GM21786 (cell line): ENCODE data around the gene RCAN3.
"Not testable (repeated sequence)": the region's sequence is repeated elsewhere in the genome, so short reads cannot be mapped to it uniquely, and the experiment has no call there.

Experiments
- ATAC-seq: cut with Tn5 transposase; IDR thresholded peaks from one replicate; pipeline ENCODE4 v1.9.1; 2021; ENCODE audit not compliant: unreplicated experiment

RCAN3 gene

GRCh38 chr1:24502709-24503058 is at the start of gene RCAN3:
RCAN3 (plus strand) TSS chr1:24502836; CDS start chr1:24514373, 11,537 bp downstream.
- no peak for ATAC-seq

- no peak for ATAC-seq
Measured at GRCh38 chr1:24452922-24453485, 49.6 kb upstream of the RCAN3 start.

GRCh38 chr1:24454673-24455072 is 48.0 kb upstream of the RCAN3 start:
- no peak for ATAC-seq

- no peak for ATAC-seq
Measured at GRCh38 chr1:24455272-24455671, 47.4 kb upstream of the RCAN3 start.

- ATAC-seq: no peak
Measured at GRCh38 chr1:24457866-24458265, 44.8 kb upstream of the RCAN3 start.

GRCh38 chr1:24459551-24460266 is 42.9 kb upstream of the RCAN3 start:
- no peak for ATAC-seq

- not testable (repeated sequence) for ATAC-seq
Measured at GRCh38 chr1:24462128-24462527, 40.5 kb upstream of the RCAN3 start.

GRCh38 chr1:24463776-24464735 is 38.6 kb upstream of the RCAN3 start:
- ATAC-seq: no peak

GRCh38 chr1:24465099-24465498 is 37.5 kb upstream of the RCAN3 start:
- ATAC-seq: no peak

- no peak for ATAC-seq
Measured at GRCh38 chr1:24465638-24466037, 37.0 kb upstream of the RCAN3 start.

GRCh38 chr1:24468685-24469316 is 33.8 kb upstream of the RCAN3 start:
- no peak for ATAC-seq

- ATAC-seq: no peak
Measured at GRCh38 chr1:24470592-24470991, 32.0 kb upstream of the RCAN3 start.

- no peak for ATAC-seq
Measured at GRCh38 chr1:24472527-24473251, 29.9 kb upstream of the RCAN3 start.

GRCh38 chr1:24474193-24474592 is 28.4 kb upstream of the RCAN3 start:
- ATAC-seq: no peak

- no peak for ATAC-seq
Measured at GRCh38 chr1:24475700-24476099, 26.9 kb upstream of the RCAN3 start.

GRCh38 chr1:24476571-24476970 is 26.1 kb upstream of the RCAN3 start:
- ATAC-seq: no peak

- no peak for ATAC-seq
Measured at GRCh38 chr1:24477309-24477708, 25.3 kb upstream of the RCAN3 start.

GRCh38 chr1:24481101-24481500 is 21.5 kb upstream of the RCAN3 start:
- ATAC-seq: peak; percentile 48

- ATAC-seq: no peak
Measured at GRCh38 chr1:24481843-24482610, 20.6 kb upstream of the RCAN3 start.

GRCh38 chr1:24483441-24483840 is 19.2 kb upstream of the RCAN3 start:
- no peak for ATAC-seq
